ENCODE results near the gene PRDM7. TPM values are rescaled to one million over a fixed set of nuclear protein-coding genes. Genes with fewer than 3 reads are reported as not detected.

Gene PRDM7
- total and polyA plus RNA-seq, 9 of the 15 experiments (the other 6 are each of a cell fraction or from before 2014, with no cell fraction given): not detected

DNA sequence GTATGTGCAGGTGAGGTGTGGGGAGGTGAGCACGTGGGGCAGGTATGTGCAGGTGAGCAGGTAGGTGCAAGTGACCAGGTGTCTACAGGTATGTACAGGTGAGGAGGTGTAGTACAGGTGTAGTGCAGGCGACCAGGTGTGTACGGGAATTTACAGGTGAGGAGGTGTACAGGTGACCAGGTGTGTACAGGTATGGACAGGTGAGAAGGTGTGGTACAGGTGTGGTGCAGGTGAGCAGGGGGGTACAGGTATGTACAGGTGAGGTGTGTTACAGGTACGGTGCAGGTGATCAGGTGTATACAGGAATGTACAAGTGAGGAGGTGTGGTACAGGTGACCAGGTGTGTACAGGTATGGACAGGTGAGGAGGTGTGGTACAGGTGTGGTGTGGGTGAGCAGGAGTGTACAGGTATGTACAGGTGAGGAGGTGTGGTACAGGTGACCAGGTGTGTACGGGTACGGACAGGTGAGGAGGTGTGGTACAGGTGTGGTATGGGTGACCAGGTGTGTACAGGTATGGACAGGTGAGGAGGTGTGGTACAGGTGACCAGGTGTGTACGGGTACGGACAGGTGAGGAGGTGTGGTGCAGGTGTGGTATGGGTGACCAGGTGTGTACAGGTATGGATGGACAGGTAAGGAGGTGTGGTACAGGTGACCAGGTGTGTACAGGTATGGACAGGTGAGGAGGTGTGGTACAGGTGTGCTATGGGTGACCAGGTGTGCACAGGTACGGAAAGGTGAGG is 45.0 kb downstream of the PRDM7 start (continued):
- TF ChIP-seq, protein P1, sequence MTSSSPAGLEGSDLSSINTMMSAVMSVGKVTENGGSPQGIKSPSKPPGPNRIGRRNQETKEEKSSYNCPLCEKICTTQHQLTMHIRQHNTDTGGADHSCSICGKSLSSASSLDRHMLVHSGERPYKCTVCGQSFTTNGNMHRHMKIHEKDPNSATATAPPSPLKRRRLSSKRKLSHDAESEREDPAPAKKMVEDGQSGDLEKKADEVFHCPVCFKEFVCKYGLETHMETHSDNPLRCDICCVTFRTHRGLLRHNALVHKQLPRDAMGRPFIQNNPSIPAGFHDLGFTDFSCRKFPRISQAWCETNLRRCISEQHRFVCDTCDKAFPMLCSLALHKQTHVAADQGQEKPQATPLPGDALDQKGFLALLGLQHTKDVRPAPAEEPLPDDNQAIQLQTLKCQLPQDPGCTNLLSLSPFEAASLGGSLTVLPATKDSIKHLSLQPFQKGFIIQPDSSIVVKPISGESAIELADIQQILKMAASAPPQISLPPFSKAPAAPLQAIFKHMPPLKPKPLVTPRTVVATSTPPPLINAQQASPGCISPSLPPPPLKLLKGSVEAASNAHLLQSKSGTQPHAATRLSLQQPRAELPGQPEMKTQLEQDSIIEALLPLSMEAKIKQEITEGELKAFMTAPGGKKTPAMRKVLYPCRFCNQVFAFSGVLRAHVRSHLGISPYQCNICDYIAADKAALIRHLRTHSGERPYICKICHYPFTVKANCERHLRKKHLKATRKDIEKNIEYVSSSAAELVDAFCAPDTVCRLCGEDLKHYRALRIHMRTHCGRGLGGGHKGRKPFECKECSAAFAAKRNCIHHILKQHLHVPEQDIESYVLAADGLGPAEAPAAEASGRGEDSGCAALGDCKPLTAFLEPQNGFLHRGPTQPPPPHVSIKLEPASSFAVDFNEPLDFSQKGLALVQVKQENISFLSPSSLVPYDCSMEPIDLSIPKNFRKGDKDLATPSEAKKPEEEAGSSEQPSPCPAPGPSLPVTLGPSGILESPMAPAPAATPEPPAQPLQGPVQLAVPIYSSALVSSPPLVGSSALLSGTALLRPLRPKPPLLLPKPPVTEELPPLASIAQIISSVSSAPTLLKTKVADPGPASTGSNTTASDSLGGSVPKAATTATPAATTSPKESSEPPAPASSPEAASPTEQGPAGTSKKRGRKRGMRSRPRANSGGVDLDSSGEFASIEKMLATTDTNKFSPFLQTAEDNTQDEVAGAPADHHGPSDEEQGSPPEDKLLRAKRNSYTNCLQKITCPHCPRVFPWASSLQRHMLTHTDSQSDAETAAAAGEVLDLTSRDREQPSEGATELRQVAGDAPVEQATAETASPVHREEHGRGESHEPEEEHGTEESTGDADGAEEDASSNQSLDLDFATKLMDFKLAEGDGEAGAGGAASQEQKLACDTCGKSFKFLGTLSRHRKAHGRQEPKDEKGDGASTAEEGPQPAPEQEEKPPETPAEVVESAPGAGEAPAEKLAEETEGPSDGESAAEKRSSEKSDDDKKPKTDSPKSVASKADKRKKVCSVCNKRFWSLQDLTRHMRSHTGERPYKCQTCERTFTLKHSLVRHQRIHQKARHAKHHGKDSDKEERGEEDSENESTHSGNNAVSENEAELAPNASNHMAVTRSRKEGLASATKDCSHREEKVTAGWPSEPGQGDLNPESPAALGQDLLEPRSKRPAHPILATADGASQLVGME (CRISPR knock-in tag; IDR thresholded peaks at IDR 0.05): no peak
- TF ChIP-seq HDAC1 (IDR thresholded peaks at IDR 0.05) (peak in 1 of 2 experiments; percentile 85; a peak in 2 of 4 replicates), FOXP1 (CRISPR knock-in tag; IDR thresholded peaks at IDR 0.05) (peak; percentile 30; the same call in 1 of the 2 replicates), ZNF41 (CRISPR knock-in tag; conservative IDR thresholded peaks at IDR 0.05) (no peak), SUPT5H (IDR thresholded peaks at IDR 0.05) (no peak), TEAD4 (IDR thresholded peaks at IDR 0.05; ENCODE audit: low read length) (0 out of 2 replicates have a peak, but pooled peaks have one; percentile 22), TEAD4 (CRISPR knock-in tag; IDR thresholded peaks at IDR 0.05; ENCODE audit: borderline replicate concordance) (peak; percentile 91; the same call in 1 of the 2 replicates), POLR2A (conservative IDR thresholded peaks at IDR 0.05) (no peak), CHD4 (IDR thresholded peaks at IDR 0.05; ENCODE audit: insufficient read depth, insufficient replicate concordance, low read depth, low read length, poor library complexity, severe bottlenecking) (peak; percentile 74), MTA1 (IDR thresholded peaks at IDR 0.05; ENCODE audit: borderline replicate concordance) (peak; percentile 96), AFF1 (IDR thresholded peaks at IDR 0.05; ENCODE audit: low read depth in 1 of 2, partially characterized antibody in 2 of 2) (peak in 1 of 2 experiments; percentile 77), ZNF511 (CRISPR knock-in tag; IDR thresholded peaks at IDR 0.05) (peak; percentile 39; the same call in 1 of the 2 replicates), FOXK2 (conservative IDR thresholded peaks at IDR 0.05 in 1 of 2, IDR thresholded peaks at IDR 0.05 in 1 of 2; ENCODE audit: low read depth in 2 of 2) (no peak)
- TF ChIP-seq, protein P2, sequence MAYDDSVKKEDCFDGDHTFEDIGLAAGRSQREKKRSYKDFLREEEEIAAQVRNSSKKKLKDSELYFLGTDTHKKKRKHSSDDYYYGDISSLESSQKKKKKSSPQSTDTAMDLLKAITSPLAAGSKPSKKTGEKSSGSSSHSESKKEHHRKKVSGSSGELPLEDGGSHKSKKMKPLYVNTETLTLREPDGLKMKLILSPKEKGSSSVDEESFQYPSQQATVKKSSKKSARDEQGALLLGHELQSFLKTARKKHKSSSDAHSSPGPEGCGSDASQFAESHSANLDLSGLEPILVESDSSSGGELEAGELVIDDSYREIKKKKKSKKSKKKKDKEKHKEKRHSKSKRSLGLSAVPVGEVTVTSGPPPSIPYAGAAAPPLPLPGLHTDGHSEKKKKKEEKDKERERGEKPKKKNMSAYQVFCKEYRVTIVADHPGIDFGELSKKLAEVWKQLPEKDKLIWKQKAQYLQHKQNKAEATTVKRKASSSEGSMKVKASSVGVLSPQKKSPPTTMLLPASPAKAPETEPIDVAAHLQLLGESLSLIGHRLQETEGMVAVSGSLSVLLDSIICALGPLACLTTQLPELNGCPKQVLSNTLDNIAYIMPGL (CRISPR knock-in tag; IDR thresholded peaks at IDR 0.05): 0 out of 2 replicates have a peak, but pooled peaks have one; percentile 24

Data from K562 (cell line).